GM03348 (cell line): ENCODE measurements around the gene OR10C1.

Experiments
- DNase-seq: peaks from one replicate; pipeline ENCODE4 v3.0.0; 2012; ENCODE audit warnings: low spot score

OR10C1 gene

GRCh38 chr6:29477923-29478450 is 38.9 kb downstream of the OR10C1 start:
- DNase-seq = no peak

- DNase-seq = no peak
These were observed 39.6 kb downstream of the OR10C1 start for GRCh38 chr6:29478740-29479139.

GRCh38 chr6:29479560-29479959 is 40.5 kb downstream of the OR10C1 start:
- no peak for DNase-seq

GRCh38 chr6:29483186-29483585 is 44.1 kb downstream of the OR10C1 start:
- no peak for DNase-seq

- DNase-seq = no peak
These were observed 44.6 kb downstream of the OR10C1 start for GRCh38 chr6:29483735-29484134.

- DNase-seq = no peak
These were observed 47.5 kb downstream of the OR10C1 start for GRCh38 chr6:29486577-29486976.

- no peak for DNase-seq
These were observed 48.0 kb downstream of the OR10C1 start for GRCh38 chr6:29487131-29487530.

- DNase-seq = no peak
These were observed 48.6 kb downstream of the OR10C1 start, which contains the start of gene MAS1L for GRCh38 chr6:29487660-29488059. Gene MAS1L, minus strand, starts transcription at chr6:29487956. Its CDS starts 54 bp downstream, at chr6:29487902.

GRCh38 chr6:29488874-29489273 is 49.8 kb downstream of the OR10C1 start:
- no peak for DNase-seq

GRCh38 chr6:29489286-29489685 is 50.2 kb downstream of the OR10C1 start:
- no peak for DNase-seq

- no peak for DNase-seq
These were observed 50.9 kb downstream of the OR10C1 start for GRCh38 chr6:29490055-29490454.

- no peak for DNase-seq
These were observed 51.4 kb downstream of the OR10C1 start for GRCh38 chr6:29490552-29490951.
